Gastroesophageal sphincter (tissue), 4 donors: Measurements from ENCODE around the gene FBXL17. TPM values are rescaled to one million over a fixed set of nuclear protein-coding genes. Genes with fewer than 3 reads are reported as not detected.

ENCODE experiments used
- ATAC-seq: fragments of 150-250 bp; one replicate; pipeline ENCODE4 v1.9.1; 2016; ENCODE audit warnings: mild to moderate bottlenecking, moderate library complexity
- H3K27ac ChIP-seq, 4 donors: fragments of 200-600 bp; sonication (generic) in 3 of 4; 1 replicate in 3 of 4; 2 replicates in 1 of 4; pipeline ENCODE4 v1.5.1; 2016 to 2019
- H3K27me3 ChIP-seq: fragments of 200-600 bp; sonication (generic); one replicate; pipeline ENCODE4 v1.5.1; 2019
- H3K36me3 ChIP-seq, 2 donors: fragments of 200-600 bp; sonication (generic); one replicate each; pipeline ENCODE4 v1.5.1; 2019; ENCODE audit warnings: control low read depth in 1 of 2
- H3K4me1 ChIP-seq, 3 donors: fragments of 200-600 bp; sonication (generic); 1 replicate in 2 of 3; 2 replicates in 1 of 3; pipeline ENCODE4 v1.5.1; 2016 to 2019; ENCODE audit warnings: control low read depth in 2 of 3
- H3K4me3 ChIP-seq, 2 donors: fragments of 200-600 bp; sonication (generic); one replicate each; pipeline ENCODE4 v1.5.1; 2019; ENCODE audit warnings: mild to moderate bottlenecking in 1 of 2, moderate library complexity in 1 of 2
- H3K9me3 ChIP-seq, 3 donors: fragments of 200-600 bp; sonication (generic); one replicate each; pipeline ENCODE4 v1.5.1; 2017 to 2019; ENCODE audit warnings: control low read depth in 2 of 3
- CTCF ChIP-seq, 4 experiments: fragments of 200-600 bp in 2 of 4; fragments of 450-650 bp in 2 of 4; sonication (generic) in 1 of 4; IDR thresholded peaks; one replicate each; pipeline ENCODE4 v1.5.1; 2017 to 2019; ENCODE audit warnings: antibody characterized with exemption in 4 of 4, mild to moderate bottlenecking in 2 of 4, moderate library complexity in 2 of 4
- EP300 ChIP-seq: sonication (generic); formaldehyde crosslinking; IDR thresholded peaks from one replicate; pipeline ENCODE4 v1.6.1; 2017; ENCODE audit warnings: antibody characterized with exemption, mild to moderate bottlenecking
- POLR2A ChIP-seq, 2 donors: fragments of 450-650 bp; IDR thresholded peaks; one replicate each; pipeline ENCODE4 v1.6.1; 2017; ENCODE audit warnings: antibody characterized with exemption in 2 of 2, mild to moderate bottlenecking in 2 of 2, moderate library complexity in 1 of 2
- POLR2AphosphoS5 ChIP-seq: sonication (generic); formaldehyde crosslinking; IDR thresholded peaks from one replicate; pipeline ENCODE4 v1.6.1; 2017; ENCODE audit warnings: antibody characterized with exemption
- WGBS, 2 donors: methylation state at CpG; one replicate each; pipeline ENCODE4 v1.1.5; 2018; ENCODE audit warnings: low coverage in 1 of 2; 5-methylcytosine and 5-hydroxymethylcytosine counted together
- total RNA-seq, 4 donors: library from RNA; depleted of rRNA; stranded (reverse); fragments of >200 nt; gene quantifications; one replicate each; pipeline ENCODE4 v1.1.0, GENCODE V29; 2016

FBXL17 gene
- total RNA-seq, 4 donors from 2014 or later, result 15.3 to 25.5 (median 21.7) TPM

GRCh38 chr5:108382784-108383330 lies 959 bp upstream of the FBXL17 start:
- ATAC-seq, result no peak
- 10 to 38% methylated on average over 5 to 9 of the region's 9 CpGs for WGBS, 2 donors
- peaks cover 2 to 33% (median 3%) of the 10 kb centered on the region in 3 donors for H3K4me1 ChIP-seq
- H3K9me3 ChIP-seq, result no peaks in the 10 kb centered on the region
- H3K27ac ChIP-seq, result peak overlapping the region; percentile 97 to 100 (median 100)
- TF ChIP-seq CTCF (IDR thresholded peaks at IDR 0.05) (no peak), POLR2A (IDR thresholded peaks at IDR 0.05) (no peak), EP300 (no peak), POLR2AphosphoS5 (no peak)
- no peaks in the 10 kb centered on the region for H3K27me3 ChIP-seq
- H3K4me3 ChIP-seq, result peak overlapping the region; percentile 87 to 96
- H3K36me3 ChIP-seq, result no peaks in the 10 kb centered on the region

GRCh38 chr5:108381350-108381953 lies 446 bp downstream of the FBXL17 start:
- no peak for TF ChIP-seq POLR2AphosphoS5
- no peak for TF ChIP-seq EP300
- TF ChIP-seq CTCF (IDR thresholded peaks at IDR 0.05), result no peak
- peak; percentile 55 to 59 for TF ChIP-seq POLR2A (IDR thresholded peaks at IDR 0.05)
- peak; percentile 72 for ATAC-seq
- H3K4me1 ChIP-seq, result peaks cover 2 to 33% (median 3%) of the 10 kb centered on the region in 3 donors
- no peaks in the 10 kb centered on the region for H3K36me3 ChIP-seq
- peaks cover 0 to 5% (median 0%) of the 10 kb centered on the region in 3 donors for H3K9me3 ChIP-seq
- H3K4me3 ChIP-seq, result peak overlapping the region; percentile 87 to 96
- H3K27ac ChIP-seq, result peak overlapping the region; percentile 97 to 100 (median 100)
- no peaks in the 10 kb centered on the region for H3K27me3 ChIP-seq
- WGBS, 2 donors, result 0% methylated on average over 3 of the region's 74 CpGs; no CpG with 5 or more reads in 1 of the 2 donors

- ATAC-seq, result peak; percentile 9
- Histone ChIP-seq H3K4me3 (peak overlapping the region; percentile 87 to 96), H3K9me3 (peaks cover 0 to 12% (median 0%) of the 10 kb centered on the region in 3 donors), H3K4me1 (peaks cover 2 to 33% (median 3%) of the 10 kb centered on the region in 3 donors), H3K36me3 (no peaks in the 10 kb centered on the region), H3K27ac (peak overlapping the region; percentile 97 to 100 (median 100)), H3K27me3 (no peaks in the 10 kb centered on the region)
- 0% methylated on average over 6 of the region's 85 CpGs; no CpG with 5 or more reads in 1 of the 2 donors for WGBS, 2 donors
- TF ChIP-seq POLR2A (IDR thresholded peaks at IDR 0.05) (no peak), EP300 (no peak), CTCF (IDR thresholded peaks at IDR 0.05) (peak in 1 of 4 experiments; percentile 3), POLR2AphosphoS5 (no peak)
These were observed 1.2 kb downstream of the FBXL17 start for GRCh38 chr5:108380531-108381349.

- TF ChIP-seq EP300 (no peak), CTCF (IDR thresholded peaks at IDR 0.05) (no peak), POLR2AphosphoS5 (no peak), POLR2A (IDR thresholded peaks at IDR 0.05) (no peak)
- WGBS, 2 donors, result 5 to 6% methylated on average over 8 of the region's 8 CpGs
- peaks cover 2 to 33% (median 3%) of the 10 kb centered on the region in 3 donors for H3K4me1 ChIP-seq
- peak overlapping the region; percentile 87 to 96 for H3K4me3 ChIP-seq
- H3K36me3 ChIP-seq, result no peaks in the 10 kb centered on the region
- peak overlapping the region; percentile 97 to 100 (median 100) for H3K27ac ChIP-seq
- ATAC-seq, result no peak
- peaks cover 0 to 18% (median 0%) of the 10 kb centered on the region in 3 donors for H3K9me3 ChIP-seq
- H3K27me3 ChIP-seq, result no peaks in the 10 kb centered on the region
These were observed 2.0 kb downstream of the FBXL17 start for GRCh38 chr5:108379722-108380530.
